Amniotic epithelial cell (primary cell): ENCODE results near the gene OR6V1.
A peak's percentile ranks its signal among the peaks of the same experiment; 100 is the strongest.
"Not testable (repeated sequence)": the region's sequence is repeated elsewhere in the genome, so short reads cannot be mapped to it uniquely, and the experiment has no call there.

Experiments used
- DNase-seq: peaks from one replicate; pipeline ENCODE4 v3.0.0-alpha.2; 2010; ENCODE audit warnings: low read depth

OR6V1 gene

GRCh38 chr7:143042790-143043271 is 9.3 kb upstream of the OR6V1 start:
- DNase-seq, result peak; percentile 14

- no peak for DNase-seq
Measured at GRCh38 chr7:143043391-143043790, 8.8 kb upstream of the OR6V1 start.

- DNase-seq, result no peak
Measured at GRCh38 chr7:143046426-143046851, 5.7 kb upstream of the OR6V1 start.

- DNase-seq, result no peak
Measured at GRCh38 chr7:143047326-143047725, 4.8 kb upstream of the OR6V1 start.

- no peak for DNase-seq
Measured at GRCh38 chr7:143048827-143049226, 3.3 kb upstream of the OR6V1 start.

GRCh38 chr7:143049362-143049761 is 2.8 kb upstream of the OR6V1 start:
- no peak for DNase-seq

GRCh38 chr7:143050931-143051330 is 1.2 kb upstream of the OR6V1 start:
- no peak for DNase-seq

GRCh38 chr7:143054621-143055020 is 2.5 kb downstream of the OR6V1 start:
- DNase-seq, result no peak

- no peak for DNase-seq
Measured at GRCh38 chr7:143055754-143056153, 3.6 kb downstream of the OR6V1 start.

- DNase-seq, result no peak
Measured at GRCh38 chr7:143063741-143064140, 11.6 kb downstream of the OR6V1 start.

GRCh38 chr7:143068446-143068845 is 16.3 kb downstream of the OR6V1 start:
- no peak for DNase-seq

- DNase-seq, result no peak
Measured at GRCh38 chr7:143069912-143070500, 17.9 kb downstream of the OR6V1 start.

GRCh38 chr7:143073556-143073955 is 21.4 kb downstream of the OR6V1 start:
- peak; percentile 2 for DNase-seq

- no peak for DNase-seq
Measured at GRCh38 chr7:143074141-143074540, 22.0 kb downstream of the OR6V1 start.

- DNase-seq, result no peak
Measured at GRCh38 chr7:143085109-143085508, 33.0 kb downstream of the OR6V1 start.

- not testable (repeated sequence) for DNase-seq
Measured at GRCh38 chr7:143085610-143086009, 33.5 kb downstream of the OR6V1 start.

- not testable (repeated sequence) for DNase-seq
Measured at GRCh38 chr7:143088549-143089231, 36.5 kb downstream of the OR6V1 start.

GRCh38 chr7:143096146-143096545 is 44.0 kb downstream of the OR6V1 start:
- no peak for DNase-seq

GRCh38 chr7:143099579-143099978 is 47.4 kb downstream of the OR6V1 start:
- not testable (repeated sequence) for DNase-seq
